SK-N-SH (cell line): Measurements from ENCODE around the gene CDC14B. TPM values are rescaled to one million over a fixed set of nuclear protein-coding genes. Genes with fewer than 3 reads are reported as not detected.

ENCODE experiments used
- CTCF ChIA-PET: fragments of 300-600, 350-600 bp; formaldehyde crosslinking; extraction: SDS; loops from one replicate; lab custom pipeline; 2021; lab: Yijun Ruan, JAX
- POLR2A ChIA-PET: fragments of 350-600 bp; sonication (Branson Sonifier 250); formaldehyde crosslinking; extraction: SDS; loops from one replicate; lab custom pipeline; 2020; ENCODE audit warnings: antibody characterized with exemption, inconsistent platforms; lab: Yijun Ruan, JAX
- DNase-seq: peaks from one replicate; pipeline ENCODE4 v3.0.0; 2012
- H2AFZ ChIP-seq: fragments of 200-600 bp; sonication (generic); 2 replicates; pipeline ENCODE4 v1.8.1; 2016; ENCODE audit warnings: antibody characterized with exemption, mild to moderate bottlenecking, low read depth
- H3F3A ChIP-seq: fragments of 200-600 bp; sonication (generic); replicated peaks from 2 replicates; pipeline ENCODE3; 2016; ENCODE audit warnings: antibody characterized with exemption, mild to moderate bottlenecking; ENCODE audit not compliant: insufficient read depth
- H3K27ac ChIP-seq, 2 experiments: fragments of 200-500 bp in 1 of 2; fragments of 200-600 bp in 1 of 2; sonication (Bioruptor generic) in 1 of 2; sonication (generic), shearing (Covaris generic) in 1 of 2; 2 replicates each; pipeline versions ENCODE4 v1.5.1 to v1.6.1; 2014 to 2016; ENCODE audit warnings: low read depth in 2 of 2, inconsistent platforms in 1 of 2, low read length in 1 of 2, mild to moderate bottlenecking in 1 of 2, mixed read lengths in 1 of 2
- H3K27me3 ChIP-seq: fragments of 200-600 bp; sonication (generic), shearing (Covaris generic); 2 replicates; pipeline ENCODE4 v1.6.1; 2016; ENCODE audit warnings: mixed run types; ENCODE audit not compliant: insufficient read depth
- H3K36me3 ChIP-seq, 2 experiments: fragments of 200-500 bp in 1 of 2; fragments of 200-600 bp in 1 of 2; sonication (Bioruptor generic) in 1 of 2; sonication (generic) in 1 of 2; replicated peaks in 1 of 2; 2 replicates each; pipeline versions ENCODE3 to v1.5.1; 2014 to 2016; ENCODE audit warnings: low read length in 1 of 2, mild to moderate bottlenecking in 1 of 2; ENCODE audit not compliant: insufficient read depth in 2 of 2, control insufficient read depth in 1 of 2
- H3K4me1 ChIP-seq, 2 experiments: fragments of 200-500 bp in 1 of 2; fragments of 200-600 bp in 1 of 2; sonication (Bioruptor generic) in 1 of 2; sonication (generic), shearing (Covaris generic) in 1 of 2; 2 replicates each; pipeline versions ENCODE4 v1.5.1 to v1.6.1; 2014 to 2016; ENCODE audit warnings: low read depth in 1 of 2, low read length in 1 of 2, mixed run types in 1 of 2; ENCODE audit not compliant: insufficient read depth in 2 of 2, control insufficient read depth in 1 of 2
- H3K4me2 ChIP-seq: fragments of 200-600 bp; sonication (generic), shearing (Covaris generic); 2 replicates; pipeline ENCODE4 v1.6.1; 2017; ENCODE audit warnings: mixed run types
- H3K4me3 ChIP-seq, 2 experiments: fragments of 200-500 bp in 1 of 2; fragments of 200-600 bp in 1 of 2; sonication (Bioruptor generic) in 1 of 2; sonication (generic), shearing (Covaris generic) in 1 of 2; 2 replicates each; pipeline versions ENCODE4 v1.5.1 to v1.8.1; 2014 to 2016; ENCODE audit warnings: low read depth in 2 of 2, inconsistent platforms in 1 of 2, low read length in 1 of 2, mild to moderate bottlenecking in 1 of 2, mixed read lengths in 1 of 2, moderate library complexity in 1 of 2
- H3K79me2 ChIP-seq: fragments of 200-600 bp; sonication (generic); 2 replicates; pipeline ENCODE4 v1.8.1; 2017; ENCODE audit warnings: mild to moderate bottlenecking; ENCODE audit not compliant: insufficient read depth
- H3K9ac ChIP-seq: fragments of 200-600 bp; sonication (generic); 2 replicates; pipeline ENCODE4 v1.6.1; 2017; ENCODE audit warnings: mixed run types
- H3K9me2 ChIP-seq: fragments of 200-600 bp; sonication (generic); 2 replicates; pipeline ENCODE4 v1.6.1; 2017; ENCODE audit warnings: mixed run types
- H3K9me3 ChIP-seq: fragments of 200-600 bp; sonication (generic); 2 replicates; pipeline ENCODE4 v1.6.1; 2017; ENCODE audit warnings: mixed run types, mild to moderate bottlenecking, moderate library complexity
- H4K20me1 ChIP-seq: fragments of 200-600 bp; sonication (generic); 2 replicates; pipeline ENCODE4 v1.6.1; 2017; ENCODE audit warnings: mild to moderate bottlenecking, mixed run types; ENCODE audit not compliant: insufficient read depth
- ELF1 ChIP-seq: IDR thresholded peaks from 2 replicates; pipeline ENCODE4 v1.4.0; 2012
- EZH2phosphoT487 ChIP-seq: fragments of 200-600 bp; sonication (generic); IDR thresholded peaks from 2 replicates; pipeline ENCODE4 v1.6.1; 2017; ENCODE audit warnings: low read depth, mixed run types, mild to moderate bottlenecking, antibody characterized with exemption, moderate library complexity, borderline replicate concordance
- FOXJ3 ChIP-seq: sonication (generic); formaldehyde crosslinking; IDR thresholded peaks from 2 replicates; pipeline ENCODE4 v1.5.1; 2020; ENCODE audit warnings: mild to moderate bottlenecking, missing genetic modification reagents
- GABPA ChIP-seq: IDR thresholded peaks from 2 replicates; pipeline ENCODE4 v1.4.0; 2012; ENCODE audit warnings: low read depth, mild to moderate bottlenecking
- MEF2A ChIP-seq: IDR thresholded peaks from 2 replicates; pipeline ENCODE4 v1.4.0; 2012; ENCODE audit warnings: low read depth, borderline replicate concordance
- NRF1 ChIP-seq: IDR thresholded peaks from 2 replicates; pipeline ENCODE4 v1.6.1; 2012; ENCODE audit warnings: low read depth, mild to moderate bottlenecking, low read length
- RAD21 ChIP-seq: IDR thresholded peaks from 2 replicates; pipeline ENCODE4 v1.6.1; 2012; ENCODE audit warnings: mild to moderate bottlenecking, low read length
- SMC3 ChIP-seq: IDR thresholded peaks from 2 replicates; pipeline ENCODE4 v1.6.1; 2012; ENCODE audit warnings: low read depth, low read length, improper control_type of control experiment
- TCF12 ChIP-seq: IDR thresholded peaks from 2 replicates; pipeline ENCODE4 v1.4.0; 2012
- WGBS: methylation state at CpG from one replicate; pipeline ENCODE4 v1.1.6; 2017; ENCODE audit warnings: low lambda C conversion rate; 5-methylcytosine and 5-hydroxymethylcytosine counted together
- polyA plus RNA-seq, 3 experiments: library from polyadenylated mRNA; depleted of rRNA; stranded (reverse); fragments of >200 nt; gene quantifications; 2 replicates each; pipeline ENCODE4 v1.2.3, GENCODE V29; 2012
- TF ChIP-seq, protein P1 (sequence below): IDR thresholded peaks from 2 replicates; pipeline ENCODE4 v1.4.0; 2012; ENCODE audit warnings: low read depth, borderline replicate concordance
- TF ChIP-seq, protein P2 (sequence below): fragments of 150-350 bp; IDR thresholded peaks from 2 replicates; pipeline ENCODE4 v1.6.1; 2017; ENCODE audit warnings: antibody characterized with exemption, low read length, low read depth, borderline replicate concordance
- TF ChIP-seq, protein P3 (sequence below): IDR thresholded peaks from 2 replicates; pipeline ENCODE4 v1.4.0; 2012; ENCODE audit warnings: low read depth, borderline replicate concordance
- TF ChIP-seq, protein P4 (sequence below): fragments of 150-350 bp; IDR thresholded peaks from 2 replicates; pipeline ENCODE4 v1.6.1; 2016; ENCODE audit warnings: mild to moderate bottlenecking, low read depth, low read length

CDC14B gene
- polyA plus RNA-seq, 1 of the 3 experiments (the other 2 are of a cell fraction): 10.1 TPM

DNA sequence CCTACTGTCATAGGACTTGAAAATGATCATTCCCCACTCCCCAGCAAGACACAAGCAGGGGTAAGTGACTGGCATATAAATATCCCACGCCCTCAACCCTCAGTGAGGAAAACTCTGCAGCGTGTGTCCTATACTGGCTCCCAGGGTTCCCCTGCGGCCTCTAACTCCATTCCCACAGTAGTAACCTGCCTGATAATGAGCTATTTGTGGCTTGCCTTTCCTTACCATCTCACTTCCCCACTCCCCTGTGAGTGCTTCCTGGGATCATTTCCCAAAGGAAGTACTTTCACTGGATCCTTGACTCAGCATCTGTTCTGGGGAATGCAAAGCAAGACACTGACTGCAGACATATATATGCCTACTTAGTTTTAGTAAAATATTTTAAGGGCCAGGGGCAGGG, 14.3 kb downstream of the CDC14B start (continued):
- TF ChIP-seq EZH2phosphoT487 (no peak), FOXJ3 (CRISPR knock-in tag) (no peak)

DNA sequence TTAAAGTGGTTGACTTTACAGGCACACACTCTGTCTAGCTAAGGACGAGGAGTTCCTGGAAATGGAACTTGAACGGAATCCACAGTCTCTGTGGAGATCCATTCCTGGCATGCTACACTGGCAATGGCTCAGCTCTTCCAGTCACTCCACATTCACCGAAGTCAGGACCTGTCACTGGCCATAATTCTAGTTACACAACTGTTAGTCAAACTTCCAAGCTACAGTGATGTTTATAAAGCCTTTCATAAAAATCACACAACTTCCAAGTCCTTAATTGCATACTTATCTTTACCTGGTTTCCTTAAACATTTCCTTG, 15.7 kb downstream of the CDC14B start:
- Histone ChIP-seq H3K9me3 (no peaks in the 10 kb centered on the region), H3K4me3 (no peak overlapping the region), H4K20me1 (no peaks in the 10 kb centered on the region), H3K4me2 (no peak overlapping the region), H3K9ac (no peak overlapping the region), H2AFZ (no peak overlapping the region), H3K27me3 (no peaks in the 10 kb centered on the region), H3K4me1 (peaks cover 0 to 10% of the 10 kb centered on the region in 2 experiments; a peak in 2 of 4 replicates), H3K9me2 (no peaks in the 10 kb centered on the region), H3K79me2 (peaks cover 31% of the 10 kb centered on the region), H3K27ac (no peak overlapping the region), H3F3A (no peaks in the 10 kb centered on the region), H3K36me3 (no peaks in the 10 kb centered on the region)
- ChIA-PET POLR2A (no interaction called here), CTCF (interaction anchor here (0.7 to 1.3 kb wide), 3 partner anchors 9 to 286 kb away, joined by 3 read pairs; no protein-coding TSS in a partner anchor)
- no peak for DNase-seq
- WGBS: 89% methylated on average over 3 of the region's 3 CpGs
- no peak for TF ChIP-seq MEF2A
- no peak for TF ChIP-seq EZH2phosphoT487
- TF ChIP-seq ELF1: no peak
- TF ChIP-seq RAD21: no peak
- TF ChIP-seq, protein P1, sequence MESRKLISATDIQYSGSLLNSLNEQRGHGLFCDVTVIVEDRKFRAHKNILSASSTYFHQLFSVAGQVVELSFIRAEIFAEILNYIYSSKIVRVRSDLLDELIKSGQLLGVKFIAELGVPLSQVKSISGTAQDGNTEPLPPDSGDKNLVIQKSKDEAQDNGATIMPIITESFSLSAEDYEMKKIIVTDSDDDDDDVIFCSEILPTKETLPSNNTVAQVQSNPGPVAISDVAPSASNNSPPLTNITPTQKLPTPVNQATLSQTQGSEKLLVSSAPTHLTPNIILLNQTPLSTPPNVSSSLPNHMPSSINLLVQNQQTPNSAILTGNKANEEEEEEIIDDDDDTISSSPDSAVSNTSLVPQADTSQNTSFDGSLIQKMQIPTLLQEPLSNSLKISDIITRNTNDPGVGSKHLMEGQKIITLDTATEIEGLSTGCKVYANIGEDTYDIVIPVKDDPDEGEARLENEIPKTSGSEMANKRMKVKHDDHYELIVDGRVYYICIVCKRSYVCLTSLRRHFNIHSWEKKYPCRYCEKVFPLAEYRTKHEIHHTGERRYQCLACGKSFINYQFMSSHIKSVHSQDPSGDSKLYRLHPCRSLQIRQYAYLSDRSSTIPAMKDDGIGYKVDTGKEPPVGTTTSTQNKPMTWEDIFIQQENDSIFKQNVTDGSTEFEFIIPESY: no peak
- TF ChIP-seq, protein P2, sequence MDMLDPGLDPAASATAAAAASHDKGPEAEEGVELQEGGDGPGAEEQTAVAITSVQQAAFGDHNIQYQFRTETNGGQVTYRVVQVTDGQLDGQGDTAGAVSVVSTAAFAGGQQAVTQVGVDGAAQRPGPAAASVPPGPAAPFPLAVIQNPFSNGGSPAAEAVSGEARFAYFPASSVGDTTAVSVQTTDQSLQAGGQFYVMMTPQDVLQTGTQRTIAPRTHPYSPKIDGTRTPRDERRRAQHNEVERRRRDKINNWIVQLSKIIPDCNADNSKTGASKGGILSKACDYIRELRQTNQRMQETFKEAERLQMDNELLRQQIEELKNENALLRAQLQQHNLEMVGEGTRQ: no peak
- TF ChIP-seq, protein P3, sequence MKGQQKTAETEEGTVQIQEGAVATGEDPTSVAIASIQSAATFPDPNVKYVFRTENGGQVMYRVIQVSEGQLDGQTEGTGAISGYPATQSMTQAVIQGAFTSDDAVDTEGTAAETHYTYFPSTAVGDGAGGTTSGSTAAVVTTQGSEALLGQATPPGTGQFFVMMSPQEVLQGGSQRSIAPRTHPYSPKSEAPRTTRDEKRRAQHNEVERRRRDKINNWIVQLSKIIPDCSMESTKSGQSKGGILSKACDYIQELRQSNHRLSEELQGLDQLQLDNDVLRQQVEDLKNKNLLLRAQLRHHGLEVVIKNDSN: no peak
- no peak for TF ChIP-seq GABPA
- TF ChIP-seq, protein P4, sequence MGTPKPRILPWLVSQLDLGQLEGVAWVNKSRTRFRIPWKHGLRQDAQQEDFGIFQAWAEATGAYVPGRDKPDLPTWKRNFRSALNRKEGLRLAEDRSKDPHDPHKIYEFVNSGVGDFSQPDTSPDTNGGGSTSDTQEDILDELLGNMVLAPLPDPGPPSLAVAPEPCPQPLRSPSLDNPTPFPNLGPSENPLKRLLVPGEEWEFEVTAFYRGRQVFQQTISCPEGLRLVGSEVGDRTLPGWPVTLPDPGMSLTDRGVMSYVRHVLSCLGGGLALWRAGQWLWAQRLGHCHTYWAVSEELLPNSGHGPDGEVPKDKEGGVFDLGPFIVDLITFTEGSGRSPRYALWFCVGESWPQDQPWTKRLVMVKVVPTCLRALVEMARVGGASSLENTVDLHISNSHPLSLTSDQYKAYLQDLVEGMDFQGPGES: no peak
- TF ChIP-seq NRF1: no peak
- TF ChIP-seq TCF12: no peak
- no peak for TF ChIP-seq SMC3
